ENCODE data around the gene CCDC149.

Gene CCDC149

DNA sequence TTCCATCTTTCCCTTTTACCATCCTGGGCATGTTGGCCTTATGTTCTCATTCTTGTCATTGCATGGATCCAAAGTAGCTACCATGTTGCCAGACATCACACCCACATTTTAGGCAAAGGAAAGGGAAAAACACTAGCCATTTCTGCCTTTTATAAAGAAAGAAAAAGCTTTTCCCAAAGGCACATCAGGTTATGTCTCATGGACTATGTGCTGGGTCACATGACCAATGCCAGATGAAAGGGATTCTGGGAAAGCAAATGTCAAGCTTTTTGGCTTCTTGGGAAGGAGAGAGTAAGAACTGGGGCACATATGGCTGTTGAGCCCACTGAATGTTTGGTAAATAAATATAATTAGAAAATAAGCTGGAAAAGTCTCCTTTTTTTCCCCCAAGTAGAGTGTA, 121.8 kb downstream of the CCDC149 start:
- DNase-seq (ENCODE audit: low read depth) = no peak
- H3K4me3 ChIP-seq (ENCODE audit: low read depth, low read length) = no peak overlapping the region
- TF ChIP-seq, protein P1, sequence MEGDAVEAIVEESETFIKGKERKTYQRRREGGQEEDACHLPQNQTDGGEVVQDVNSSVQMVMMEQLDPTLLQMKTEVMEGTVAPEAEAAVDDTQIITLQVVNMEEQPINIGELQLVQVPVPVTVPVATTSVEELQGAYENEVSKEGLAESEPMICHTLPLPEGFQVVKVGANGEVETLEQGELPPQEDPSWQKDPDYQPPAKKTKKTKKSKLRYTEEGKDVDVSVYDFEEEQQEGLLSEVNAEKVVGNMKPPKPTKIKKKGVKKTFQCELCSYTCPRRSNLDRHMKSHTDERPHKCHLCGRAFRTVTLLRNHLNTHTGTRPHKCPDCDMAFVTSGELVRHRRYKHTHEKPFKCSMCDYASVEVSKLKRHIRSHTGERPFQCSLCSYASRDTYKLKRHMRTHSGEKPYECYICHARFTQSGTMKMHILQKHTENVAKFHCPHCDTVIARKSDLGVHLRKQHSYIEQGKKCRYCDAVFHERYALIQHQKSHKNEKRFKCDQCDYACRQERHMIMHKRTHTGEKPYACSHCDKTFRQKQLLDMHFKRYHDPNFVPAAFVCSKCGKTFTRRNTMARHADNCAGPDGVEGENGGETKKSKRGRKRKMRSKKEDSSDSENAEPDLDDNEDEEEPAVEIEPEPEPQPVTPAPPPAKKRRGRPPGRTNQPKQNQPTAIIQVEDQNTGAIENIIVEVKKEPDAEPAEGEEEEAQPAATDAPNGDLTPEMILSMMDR (conservative IDR thresholded peaks at IDR 0.05; ENCODE audit: low read depth, low read length) = no peak

DNA sequence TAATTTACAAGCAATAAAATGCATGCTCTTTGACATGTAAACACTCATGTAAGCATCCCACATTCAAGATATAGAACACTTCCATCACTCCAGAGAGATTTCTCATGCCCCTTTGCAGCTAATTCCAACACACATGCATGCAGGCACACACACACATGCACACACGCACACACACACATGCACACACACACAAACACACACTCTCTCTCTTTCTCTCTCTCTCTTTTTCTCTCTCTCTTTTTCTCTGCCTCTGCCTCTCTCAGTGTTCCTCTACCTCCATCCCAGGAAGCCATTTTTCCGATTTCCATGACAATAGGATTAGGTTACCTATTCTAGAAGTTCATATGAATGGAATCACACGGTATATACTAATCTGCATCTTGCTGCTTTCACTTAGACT, 129.3 kb downstream of the CCDC149 start:
- no peak for DNase-seq (ENCODE audit: low read depth)
- TF ChIP-seq, protein P1 (conservative IDR thresholded peaks at IDR 0.05; ENCODE audit: low read depth, low read length) = no peak

GRCh38 chr4:24781999-24782745, 130.7 kb downstream of the CCDC149 start:
- no peak overlapping the region for H3K4me3 ChIP-seq (ENCODE audit: low read depth, low read length)
- TF ChIP-seq, protein P1 (conservative IDR thresholded peaks at IDR 0.05; ENCODE audit: low read depth, low read length) = no peak
- DNase-seq (ENCODE audit: low read depth) = no peak

More for the DNA sequence above, 129.3 kb downstream of the CCDC149 start:
- no peak overlapping the region for H3K4me3 ChIP-seq (ENCODE audit: low read depth, low read length)

GRCh38 chr4:24780936-24781495, 131.8 kb downstream of the CCDC149 start:
- DNase-seq (ENCODE audit: low read depth) = no peak
- H3K4me3 ChIP-seq (ENCODE audit: low read depth, low read length) = no peak overlapping the region
- TF ChIP-seq, protein P1 (conservative IDR thresholded peaks at IDR 0.05; ENCODE audit: low read depth, low read length) = no peak

- DNase-seq (ENCODE audit: low read depth) = peak; percentile 97
- H3K4me3 ChIP-seq (ENCODE audit: low read depth, low read length) = no peak overlapping the region
- TF ChIP-seq, protein P1 (conservative IDR thresholded peaks at IDR 0.05; ENCODE audit: low read depth, low read length) = no peak
Observed at GRCh38 chr4:24778464-24779225, 134.2 kb downstream of the CCDC149 start.

DNA sequence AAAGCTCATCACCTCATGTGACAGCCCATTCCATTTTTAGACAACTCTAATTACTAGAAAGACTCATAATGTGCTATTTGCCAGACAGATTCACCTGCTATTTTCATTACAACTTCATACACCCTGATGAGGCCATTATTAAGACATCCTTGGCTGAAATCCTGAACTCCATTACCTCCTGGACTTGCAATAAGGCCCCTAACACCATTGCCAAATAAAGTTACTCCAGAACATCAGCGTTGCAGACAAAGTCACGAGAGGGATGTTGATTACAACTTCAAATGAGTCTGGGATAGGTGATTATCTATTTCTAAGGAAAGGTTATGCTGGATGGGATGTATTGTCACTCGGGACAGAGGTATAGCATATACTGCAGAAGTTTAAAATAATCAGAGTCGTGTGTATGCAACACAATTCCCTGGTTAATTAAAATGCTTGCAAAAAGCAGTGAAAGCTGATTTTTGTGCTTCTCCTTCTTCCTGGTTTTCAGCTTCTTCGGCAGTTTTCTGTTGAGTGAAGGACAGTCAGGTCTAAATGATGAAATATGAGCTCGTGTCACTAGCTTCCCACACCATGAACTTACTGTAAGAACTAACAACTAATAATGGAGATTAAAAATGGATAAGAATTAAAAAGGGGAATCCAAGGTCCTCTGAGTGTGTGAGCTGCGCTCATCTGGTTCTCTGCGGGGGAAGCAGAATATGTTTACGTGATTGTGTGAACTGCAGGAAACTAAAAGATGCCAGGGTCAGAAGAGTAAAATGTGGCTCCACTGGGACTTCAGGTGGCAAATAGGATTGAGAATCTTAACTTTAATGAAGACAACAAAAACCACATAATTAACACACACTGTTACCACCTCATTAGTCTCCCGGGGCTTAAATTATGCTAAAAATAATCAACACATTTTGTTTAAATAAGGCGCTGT, 135.0 kb downstream of the CCDC149 start:
- TF ChIP-seq, protein P1 (conservative IDR thresholded peaks at IDR 0.05; ENCODE audit: low read depth, low read length) = no peak
- H3K4me3 ChIP-seq (ENCODE audit: low read depth, low read length) = no peak overlapping the region
- peak; percentile 49 for DNase-seq (ENCODE audit: low read depth)
